ENCODE data around the gene SCN1A. TPM values are rescaled to one million over a fixed set of nuclear protein-coding genes. Genes with fewer than 3 reads are reported as not detected.

Gene SCN1A
- total RNA-seq, 1 experiment from 2014 or later: 1.6 TPM

GRCh38 chr2:166074430-166074829 is 53.4 kb downstream of the SCN1A start (continued):
- TF ChIP-seq, protein P1, sequence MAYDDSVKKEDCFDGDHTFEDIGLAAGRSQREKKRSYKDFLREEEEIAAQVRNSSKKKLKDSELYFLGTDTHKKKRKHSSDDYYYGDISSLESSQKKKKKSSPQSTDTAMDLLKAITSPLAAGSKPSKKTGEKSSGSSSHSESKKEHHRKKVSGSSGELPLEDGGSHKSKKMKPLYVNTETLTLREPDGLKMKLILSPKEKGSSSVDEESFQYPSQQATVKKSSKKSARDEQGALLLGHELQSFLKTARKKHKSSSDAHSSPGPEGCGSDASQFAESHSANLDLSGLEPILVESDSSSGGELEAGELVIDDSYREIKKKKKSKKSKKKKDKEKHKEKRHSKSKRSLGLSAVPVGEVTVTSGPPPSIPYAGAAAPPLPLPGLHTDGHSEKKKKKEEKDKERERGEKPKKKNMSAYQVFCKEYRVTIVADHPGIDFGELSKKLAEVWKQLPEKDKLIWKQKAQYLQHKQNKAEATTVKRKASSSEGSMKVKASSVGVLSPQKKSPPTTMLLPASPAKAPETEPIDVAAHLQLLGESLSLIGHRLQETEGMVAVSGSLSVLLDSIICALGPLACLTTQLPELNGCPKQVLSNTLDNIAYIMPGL (CRISPR knock-in tag; IDR thresholded peaks at IDR 0.05): no peak
- TF ChIP-seq ZNF423 (CRISPR knock-in tag; IDR thresholded peaks at IDR 0.05) (no peak), ZNF219 (CRISPR knock-in tag; IDR thresholded peaks at IDR 0.05; ENCODE audit: borderline replicate concordance) (no peak), FOXJ3 (CRISPR knock-in tag; IDR thresholded peaks at IDR 0.05; ENCODE audit: borderline replicate concordance) (no peak), ZNF396 (CRISPR knock-in tag; IDR thresholded peaks at IDR 0.05; ENCODE audit: borderline replicate concordance) (no peak)
- TF ChIP-seq, protein P2, sequence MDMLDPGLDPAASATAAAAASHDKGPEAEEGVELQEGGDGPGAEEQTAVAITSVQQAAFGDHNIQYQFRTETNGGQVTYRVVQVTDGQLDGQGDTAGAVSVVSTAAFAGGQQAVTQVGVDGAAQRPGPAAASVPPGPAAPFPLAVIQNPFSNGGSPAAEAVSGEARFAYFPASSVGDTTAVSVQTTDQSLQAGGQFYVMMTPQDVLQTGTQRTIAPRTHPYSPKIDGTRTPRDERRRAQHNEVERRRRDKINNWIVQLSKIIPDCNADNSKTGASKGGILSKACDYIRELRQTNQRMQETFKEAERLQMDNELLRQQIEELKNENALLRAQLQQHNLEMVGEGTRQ (CRISPR knock-in tag; IDR thresholded peaks at IDR 0.05): no peak

DNA sequence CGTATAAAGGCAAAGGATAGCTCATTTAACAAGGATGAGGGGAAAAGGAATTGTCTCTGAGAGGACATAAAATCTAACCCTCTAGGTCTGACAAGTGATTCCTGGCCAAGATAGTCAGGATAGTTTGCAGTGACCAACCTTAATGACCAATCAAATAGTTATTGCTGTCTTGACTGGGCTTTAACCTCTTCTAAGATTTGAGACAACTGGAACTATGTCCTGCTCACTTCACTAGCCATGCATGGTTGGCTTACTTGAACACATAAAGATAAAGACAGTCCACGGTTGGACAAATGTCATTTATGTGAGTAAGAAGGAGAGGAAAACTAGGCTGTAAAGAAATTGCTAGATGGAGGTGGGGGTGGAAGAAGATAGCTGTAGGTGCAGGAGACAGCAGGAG is 53.8 kb downstream of the SCN1A start:
- Mint-ChIP-seq H3K4me1 (no peaks in the 10 kb centered on the region), H3K9me3 (no peaks in the 10 kb centered on the region), H3K4me3 (no peak overlapping the region), H3K36me3 (no peaks in the 10 kb centered on the region), H3K27me3 (ENCODE audit: low read depth) (no peaks in the 10 kb centered on the region), H3K27ac (no peak overlapping the region)
- DNase-seq (ENCODE audit: low spot score) (no peak), ATAC-seq (no peak)
- ChIA-PET CTCF (no interaction called here), POLR2A (no interaction called here)
- TF ChIP-seq, protein P3, sequence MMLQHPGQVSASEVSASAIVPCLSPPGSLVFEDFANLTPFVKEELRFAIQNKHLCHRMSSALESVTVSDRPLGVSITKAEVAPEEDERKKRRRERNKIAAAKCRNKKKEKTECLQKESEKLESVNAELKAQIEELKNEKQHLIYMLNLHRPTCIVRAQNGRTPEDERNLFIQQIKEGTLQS (CRISPR knock-in tag; conservative IDR thresholded peaks at IDR 0.05): no peak
- no peak for TF ChIP-seq IRF1 (CRISPR knock-in tag; IDR thresholded peaks at IDR 0.05)

DNA sequence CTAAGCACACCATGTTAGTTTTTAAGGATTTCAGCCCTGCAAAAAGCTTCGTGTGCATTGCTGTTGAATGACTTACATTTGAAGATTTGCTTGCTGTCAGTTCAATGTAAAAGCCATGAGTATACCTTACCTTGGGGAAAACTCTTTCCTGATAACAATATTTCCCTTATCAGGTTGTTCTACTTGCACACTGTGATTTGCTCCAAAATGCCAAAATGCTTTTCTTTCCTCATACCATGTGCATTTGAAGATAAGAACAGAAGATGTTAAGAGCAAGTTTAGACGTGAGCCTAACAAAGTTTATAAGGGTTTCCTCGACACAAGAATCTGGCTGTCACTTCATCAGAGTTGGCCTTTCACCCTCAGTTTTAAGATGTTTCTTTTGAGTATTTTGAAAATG is 57.6 kb downstream of the SCN1A start:
- DNase-seq (ENCODE audit: low spot score): no peak

GRCh38 chr2:166068981-166069380 is 58.8 kb downstream of the SCN1A start:
- ChIA-PET POLR2A (no interaction called here), CTCF (no interaction called here)
- Mint-ChIP-seq H3K9me3 (no peaks in the 10 kb centered on the region), H3K4me3 (no peak overlapping the region), H3K27ac (no peak overlapping the region), H3K4me1 (no peaks in the 10 kb centered on the region), H3K36me3 (no peaks in the 10 kb centered on the region), H3K27me3 (ENCODE audit: low read depth) (no peaks in the 10 kb centered on the region)
- DNase-seq (ENCODE audit: low spot score): no peak
- no peak for ATAC-seq
- TF ChIP-seq, protein P4, sequence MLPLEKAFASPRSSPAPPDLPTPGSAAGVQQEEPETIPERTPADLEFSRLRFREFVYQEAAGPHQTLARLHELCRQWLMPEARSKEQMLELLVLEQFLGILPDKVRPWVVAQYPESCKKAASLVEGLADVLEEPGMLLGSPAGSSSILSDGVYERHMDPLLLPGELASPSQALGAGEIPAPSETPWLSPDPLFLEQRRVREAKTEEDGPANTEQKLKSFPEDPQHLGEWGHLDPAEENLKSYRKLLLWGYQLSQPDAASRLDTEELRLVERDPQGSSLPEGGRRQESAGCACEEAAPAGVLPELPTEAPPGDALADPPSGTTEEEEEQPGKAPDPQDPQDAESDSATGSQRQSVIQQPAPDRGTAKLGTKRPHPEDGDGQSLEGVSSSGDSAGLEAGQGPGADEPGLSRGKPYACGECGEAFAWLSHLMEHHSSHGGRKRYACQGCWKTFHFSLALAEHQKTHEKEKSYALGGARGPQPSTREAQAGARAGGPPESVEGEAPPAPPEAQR (CRISPR knock-in tag; IDR thresholded peaks at IDR 0.05): no peak
- TF ChIP-seq SMAD4 (CRISPR knock-in tag; IDR thresholded peaks at IDR 0.05) (no peak), ZNF138 (CRISPR knock-in tag; conservative IDR thresholded peaks at IDR 0.05) (no peak), ELF4 (CRISPR knock-in tag; IDR thresholded peaks at IDR 0.05; ENCODE audit: low read depth) (no peak), FOXP4 (CRISPR knock-in tag; IDR thresholded peaks at IDR 0.05) (no peak), AR (CRISPR knock-in tag; IDR thresholded peaks at IDR 0.05) (no peak)

More for the DNA sequence above, 57.6 kb downstream of the SCN1A start:
- no peak for ATAC-seq
- CTCF ChIA-PET: no interaction called here
- TF ChIP-seq TP53 (CRISPR knock-in tag; IDR thresholded peaks at IDR 0.05): no peak
- TF ChIP-seq E2F5 (CRISPR knock-in tag; IDR thresholded peaks at IDR 0.05): no peak
- TF ChIP-seq, protein P1 (CRISPR knock-in tag; IDR thresholded peaks at IDR 0.05): no peak
- Mint-ChIP-seq H3K4me1 (no peaks in the 10 kb centered on the region), H3K27ac (no peak overlapping the region), H3K27me3 (ENCODE audit: low read depth) (no peaks in the 10 kb centered on the region), H3K9me3 (no peaks in the 10 kb centered on the region), H3K36me3 (no peaks in the 10 kb centered on the region), H3K4me3 (no peak overlapping the region)
- POLR2A ChIA-PET: no interaction called here

All from WTC11 (cell line).